K562 (cell line): Measurements from ENCODE around the gene MBOAT7. TPM values are rescaled to one million over a fixed set of nuclear protein-coding genes. Genes with fewer than 3 reads are reported as not detected.
"Not testable (repeated sequence)": the region's sequence is repeated elsewhere in the genome, so short reads cannot be mapped to it uniquely, and the experiment has no call there.

Experiments
- ATAC-seq: fragments of 200-7000 bp; cut with Tn5 transposase; 3 replicates; pipeline ENCODE4 v1.9.1; 2020; ENCODE audit warnings: moderate library complexity
- BruUV-seq: library from RNA; stranded (reverse); fragments of 400-500 nt; replicated peaks from 2 replicates; lab custom pipeline; 2021; lab: Mats Ljungman, UMichigan
- CTCF ChIA-PET: fragments of 300-600 bp; formaldehyde crosslinking; extraction: SDS; loops from one replicate; lab custom pipeline; 2021; ENCODE audit warnings: low intra/inter-chr PET ratio; lab: Yijun Ruan, JAX
- POLR2A ChIA-PET: fragments of 300-600, 350-650 bp; sonication (Branson Sonifier 250); formaldehyde crosslinking; extraction: SDS; loops from one replicate; lab custom pipeline; 2021; ENCODE audit warnings: antibody characterized with exemption, inconsistent platforms; lab: Yijun Ruan, JAX
- DNase-seq, 4 experiments: peaks; one replicate each; pipeline versions ENCODE4 v3.0.0 to v3.0.0-alpha.2; 2011 to 2018; ENCODE audit warnings: low spot score in 3 of 4, mixed read lengths in 3 of 4; ENCODE audit errors: extremely low read depth in 1 of 4
- FAIRE-seq: peaks from 2 replicates; lab custom pipeline; 2011; peaks lifted over from hg19 to GRCh38; lab: Jason Lieb, UNC
- H2AFZ ChIP-seq: 2 replicates; pipeline ENCODE4 v1.6.0; 2011; ENCODE audit warnings: low read depth, low read length, control low read depth, inconsistent platforms
- H3K27ac ChIP-seq: fragments of 200-600 bp; 3 replicates; pipeline ENCODE4 v1.8.0; 2011; ENCODE audit warnings: low read depth, mild to moderate bottlenecking, control low read depth, inconsistent platforms, low read length, moderate library complexity, mixed read lengths; ENCODE audit errors: extremely low read depth
- H3K27me3 ChIP-seq, 2 experiments: fragments of 300-600 bp in 1 of 2; 2 replicates in 1 of 2; 3 replicates in 1 of 2; pipeline versions ENCODE4 v1.6.0 to v1.8.0; 2011; ENCODE audit warnings: inconsistent platforms in 2 of 2, low read length in 2 of 2, mild to moderate bottlenecking in 1 of 2, mixed read lengths in 1 of 2, moderate library complexity in 1 of 2; ENCODE audit not compliant: control insufficient read depth in 2 of 2, insufficient read depth in 2 of 2
- H3K36me3 ChIP-seq: fragments of 300-600 bp; 3 replicates; pipeline ENCODE4 v1.8.0; 2011; ENCODE audit warnings: mild to moderate bottlenecking, low read length, inconsistent platforms; ENCODE audit not compliant: control insufficient read depth, insufficient read depth
- H3K4me1 ChIP-seq, 2 experiments: fragments of 200-600 bp in 1 of 2; replicated peaks in 1 of 2; 2 replicates in 1 of 2; 3 replicates in 1 of 2; pipeline versions ENCODE4 v1.5.1 to v1.8.0; 2011; ENCODE audit warnings: inconsistent platforms in 2 of 2, low read length in 2 of 2, mild to moderate bottlenecking in 1 of 2, mixed read lengths in 1 of 2, moderate library complexity in 1 of 2; ENCODE audit not compliant: control insufficient read depth in 2 of 2, insufficient read depth in 2 of 2
- H3K4me2 ChIP-seq: 2 replicates; pipeline ENCODE4 v1.6.1; 2011; ENCODE audit warnings: low read length, control low read depth, inconsistent platforms, mixed read lengths; ENCODE audit not compliant: insufficient read depth
- H3K4me3 ChIP-seq: fragments of 200-600 bp; sonication (generic), shearing (Covaris generic); 2 replicates; pipeline ENCODE4 v1.5.1; 2016; ENCODE audit warnings: control low read depth, inconsistent platforms
- H3K79me2 ChIP-seq: fragments of 200-600 bp; 3 replicates; pipeline ENCODE4 v1.8.0; 2011; ENCODE audit warnings: low read length, inconsistent platforms; ENCODE audit not compliant: control insufficient read depth, insufficient read depth
- H3K9ac ChIP-seq, 2 experiments: 2 replicates each; pipeline versions ENCODE4 v1.6.0 to v1.6.1; 2011; ENCODE audit warnings: low read depth in 2 of 2, low read length in 2 of 2, control low read depth in 1 of 2, inconsistent platforms in 1 of 2, mild to moderate bottlenecking in 1 of 2, mixed read lengths in 1 of 2; ENCODE audit not compliant: insufficient read depth in 1 of 2
- H3K9me1 ChIP-seq: one replicate; pipeline ENCODE4 v1.6.0; 2011; ENCODE audit warnings: inconsistent platforms, mild to moderate bottlenecking, low read length, moderate library complexity; ENCODE audit not compliant: control insufficient read depth, insufficient read depth
- H3K9me3 ChIP-seq: replicated peaks from 2 replicates; pipeline ENCODE4 v1.5.1; 2011; ENCODE audit warnings: low read depth, low read length, inconsistent platforms; ENCODE audit not compliant: control insufficient read depth, insufficient read depth
- H4K20me1 ChIP-seq: replicated peaks from 2 replicates; pipeline ENCODE4 v1.6.1; 2011; ENCODE audit warnings: low read length, inconsistent platforms, mixed read lengths; ENCODE audit not compliant: control insufficient read depth, insufficient read depth
- ARID1B ChIP-seq: fragments of 450-650 bp; IDR thresholded peaks from 2 replicates; pipeline ENCODE4 v1.6.1; 2016; ENCODE audit warnings: antibody characterized with exemption, mild to moderate bottlenecking, inconsistent platforms
- CBFA2T2 ChIP-seq: fragments of 450-650 bp; conservative IDR thresholded peaks from 2 replicates; pipeline ENCODE4 v1.6.1; 2017; ENCODE audit warnings: mild to moderate bottlenecking
- CBFA2T3 ChIP-seq: fragments of 450-650 bp; IDR thresholded peaks from 2 replicates; pipeline ENCODE4 v1.6.1; 2017
- DPF2 ChIP-seq: fragments of 450-650 bp; IDR thresholded peaks from 2 replicates; pipeline ENCODE4 v1.6.1; 2016
- FIP1L1 ChIP-seq: fragments of 200-400 bp; formaldehyde crosslinking; IDR thresholded peaks from 2 replicates; pipeline ENCODE4 v1.6.1; 2018; ENCODE audit warnings: mild to moderate bottlenecking, low read depth, low read length; ENCODE audit not compliant: poor library complexity, severe bottlenecking
- KDM1A ChIP-seq, 2 experiments: fragments of 450-650 bp; IDR thresholded peaks; 2 replicates each; pipeline ENCODE4 v1.6.1; 2016; ENCODE audit warnings: mild to moderate bottlenecking in 2 of 2
- NCOR1 ChIP-seq: fragments of 450-650 bp; IDR thresholded peaks from 2 replicates; pipeline ENCODE4 v1.6.1; 2016; ENCODE audit warnings: mild to moderate bottlenecking, moderate library complexity
- TAL1 ChIP-seq: fragments of 450-650 bp; IDR thresholded peaks from 2 replicates; pipeline ENCODE4 v1.6.1; 2016; ENCODE audit warnings: mild to moderate bottlenecking
- ZNF347 ChIP-seq: fragments of 450-650 bp; formaldehyde crosslinking; IDR thresholded peaks from 2 replicates; pipeline ENCODE4 v1.4.0; 2020; ENCODE audit warnings: low read depth, mild to moderate bottlenecking, moderate library complexity
- WGBS: fragments of 100-300 bp; shearing (Covaris generic); methylation state at CpG from one replicate; pipeline ENCODE4 v1.1.6; 2016; ENCODE audit warnings: low coverage, mixed read lengths; ENCODE audit not compliant: insufficient coverage; ENCODE audit errors: missing lambda C conversion rate; 5-methylcytosine and 5-hydroxymethylcytosine counted together
- in situ Hi-C: fragments of 300-500 bp; cut with MboI; formaldehyde crosslinking; loops from 4 replicates; pipeline ENCODE4 v1.15.0; 2018; ENCODE audit warnings: inconsistent platforms, mixed read lengths
- intact Hi-C: fragments of 100-400 bp; cut with micrococcal nuclease; formaldehyde crosslinking; loops from 2 replicates; pipeline ENCODE4 v1.14.2; 2022
- polyA plus RNA-seq, 8 experiments: library from polyadenylated mRNA; depleted of rRNA in 4 of 8; stranded (reverse) in 5 of 8; unstranded in 3 of 8; fragments of >200 nt; fragmentation: Nextera tagmentation in 2 of 8; fragmentation: Illumina TruSeq in 1 of 8; extraction: Ambion mirVana in 2 of 8; extraction: Trizol in 1 of 8; gene quantifications; 2 replicates each; pipeline versions ENCODE4 v1.2.1 to v1.2.3, GENCODE V29; 2011 to 2014; ENCODE audit warnings: inconsistent platforms in 1 of 8, missing spikeins in 1 of 8
- total RNA-seq, 7 experiments: library from RNA; depleted of rRNA in 6 of 7; stranded (reverse); fragments of >200 nt in 6 of 7; fragmentation: Illumina TruSeq in 2 of 7; extraction: Trizol in 2 of 7; gene quantifications; 2 replicates each; pipeline versions ENCODE4 v1.2.1 to v1.2.3, GENCODE V29; 2011 to 2021; ENCODE audit warnings: low replicate concordance in 1 of 7
- TF ChIP-seq, protein P1 (sequence below): sonication (generic); IDR thresholded peaks from 2 replicates; pipeline ENCODE4 v1.6.1; 2016
- TF ChIP-seq, protein P2 (sequence below), 2 experiments: fragments of 450-650 bp; conservative IDR thresholded peaks; 2 replicates each; pipeline ENCODE4 v1.6.1; 2017; ENCODE audit warnings: mild to moderate bottlenecking in 2 of 2, moderate library complexity in 2 of 2

Gene MBOAT7
- total and polyA plus RNA-seq, 9 of the 15 experiments (the other 6 are each of a cell fraction or from before 2014, with no cell fraction given), result 1.4 to 153 (median 56.1) TPM

DNA sequence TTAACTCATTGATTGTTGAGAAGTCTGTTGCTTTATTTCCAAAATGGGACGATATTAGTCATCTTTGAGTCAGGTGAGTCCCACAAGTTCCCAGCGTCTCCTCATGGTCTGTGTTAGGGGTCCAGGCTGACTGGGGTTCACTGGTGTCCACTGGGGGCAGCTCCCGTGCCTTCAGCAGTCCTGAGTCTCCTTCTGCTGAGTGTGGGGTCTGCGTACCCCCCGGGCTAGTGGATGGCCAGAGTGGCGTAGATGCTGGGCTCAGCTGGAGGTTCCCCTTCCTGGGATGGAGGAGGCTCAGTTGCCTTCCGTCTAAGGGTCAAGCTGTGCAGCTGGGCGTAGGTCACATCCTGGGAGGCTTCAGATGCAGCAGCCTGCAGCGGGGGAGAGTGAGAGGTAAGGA is 27.5 kb upstream of the MBOAT7 start (continued):
- TF ChIP-seq FIP1L1 (no peak), ZNF347 (CRISPR knock-in tag) (no peak)

DNA sequence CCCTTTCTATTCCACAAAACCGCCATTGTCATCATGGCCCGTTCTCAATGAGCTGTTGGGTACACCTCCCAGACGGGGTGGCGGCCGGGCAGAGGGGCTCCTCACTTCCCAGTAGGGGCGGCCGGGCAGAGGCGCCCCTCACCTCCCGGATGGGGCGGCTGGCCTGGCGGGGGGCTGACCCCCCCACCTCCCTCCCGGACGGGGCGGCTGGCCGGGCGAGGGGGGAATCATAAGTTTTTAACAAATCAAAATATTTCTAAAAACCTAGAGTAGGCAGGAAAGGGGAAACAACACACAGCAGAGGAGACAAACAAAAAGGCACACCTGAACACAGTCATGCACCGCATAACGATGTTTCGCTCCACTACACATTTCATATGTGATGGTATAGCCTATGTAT is 25.4 kb upstream of the MBOAT7 start:
- Histone ChIP-seq H4K20me1 (peaks cover 12% of the 10 kb centered on the region), H3K36me3 (peaks cover 17% of the 10 kb centered on the region; the same call in 2 of the 3 replicates), H3K4me1 (peaks cover 17 to 43% of the 10 kb centered on the region in 2 experiments), H3K79me2 (peaks cover 11% of the 10 kb centered on the region; the same call in 2 of the 3 replicates)
- H2AFZ ChIP-seq, H3K9ac ChIP-seq, H3K9me3 ChIP-seq, H3K9me1 ChIP-seq, intact Hi-C loops, ATAC-seq, H3K27ac ChIP-seq, H3K27me3 ChIP-seq, H3K4me3 ChIP-seq, H3K4me2 ChIP-seq, FAIRE-seq, POLR2A ChIA-PET, in situ Hi-C loops, BruUV-seq, DNase-seq, CTCF ChIA-PET: not testable (repeated sequence)
- 97% methylated on average over 3 of the region's 19 CpGs for WGBS

DNA sequence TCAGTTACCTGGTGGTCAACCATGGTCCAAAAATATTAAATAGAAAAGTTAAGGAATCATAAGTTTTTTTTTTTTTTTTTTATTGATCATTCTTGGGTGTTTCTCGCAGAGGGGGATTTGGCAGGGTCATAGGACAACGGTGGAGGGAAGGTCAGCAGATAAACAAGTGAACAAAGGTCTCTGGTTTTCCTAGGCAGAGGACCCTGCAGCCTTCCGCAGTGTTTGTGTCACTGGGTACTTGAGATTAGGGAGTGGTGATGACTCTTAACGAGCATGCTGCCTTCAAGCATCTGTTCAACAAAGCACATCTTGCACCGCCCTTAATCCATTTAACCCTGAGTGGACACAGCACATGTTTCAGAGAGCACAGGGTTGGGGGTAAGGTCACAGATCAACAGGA is 24.8 kb upstream of the MBOAT7 start:
- H2AFZ ChIP-seq, H3K4me3 ChIP-seq, BruUV-seq, CTCF ChIA-PET, H3K4me2 ChIP-seq, H3K9me3 ChIP-seq, ATAC-seq, DNase-seq, intact Hi-C loops, H3K9me1 ChIP-seq, H3K9ac ChIP-seq, in situ Hi-C loops, H3K27me3 ChIP-seq: not testable (repeated sequence)
- WGBS, result 6% methylated on average over 4 of the region's 5 CpGs
- peak overlapping the region; percentile 58; the same call in 1 of the 3 replicates for H3K27ac ChIP-seq
- peaks cover 16% of the 10 kb centered on the region; the same call in 2 of the 3 replicates for H3K79me2 ChIP-seq
- peak; percentile 44; the same call in 1 of the 2 replicates for TF ChIP-seq ARID1B
- peak; percentile 47; the same call in 1 of the 2 replicates for TF ChIP-seq TAL1
- peak; percentile 52; the same call in 1 of the 2 replicates for TF ChIP-seq NCOR1
- TF ChIP-seq DPF2, result peak; percentile 58; the same call in 1 of the 2 replicates
- peak in 1 of 2 experiments; percentile 41; a peak in 1 of 4 replicates for TF ChIP-seq KDM1A (IDR thresholded peaks at IDR 0.05)
- TF ChIP-seq, protein P1, sequence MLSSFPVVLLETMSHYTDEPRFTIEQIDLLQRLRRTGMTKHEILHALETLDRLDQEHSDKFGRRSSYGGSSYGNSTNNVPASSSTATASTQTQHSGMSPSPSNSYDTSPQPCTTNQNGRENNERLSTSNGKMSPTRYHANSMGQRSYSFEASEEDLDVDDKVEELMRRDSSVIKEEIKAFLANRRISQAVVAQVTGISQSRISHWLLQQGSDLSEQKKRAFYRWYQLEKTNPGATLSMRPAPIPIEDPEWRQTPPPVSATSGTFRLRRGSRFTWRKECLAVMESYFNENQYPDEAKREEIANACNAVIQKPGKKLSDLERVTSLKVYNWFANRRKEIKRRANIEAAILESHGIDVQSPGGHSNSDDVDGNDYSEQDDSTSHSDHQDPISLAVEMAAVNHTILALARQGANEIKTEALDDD, result 0 out of 2 replicates have a peak, but pooled peaks have one; percentile 33
- peak; percentile 80 for TF ChIP-seq CBFA2T3
- TF ChIP-seq, protein P2, sequence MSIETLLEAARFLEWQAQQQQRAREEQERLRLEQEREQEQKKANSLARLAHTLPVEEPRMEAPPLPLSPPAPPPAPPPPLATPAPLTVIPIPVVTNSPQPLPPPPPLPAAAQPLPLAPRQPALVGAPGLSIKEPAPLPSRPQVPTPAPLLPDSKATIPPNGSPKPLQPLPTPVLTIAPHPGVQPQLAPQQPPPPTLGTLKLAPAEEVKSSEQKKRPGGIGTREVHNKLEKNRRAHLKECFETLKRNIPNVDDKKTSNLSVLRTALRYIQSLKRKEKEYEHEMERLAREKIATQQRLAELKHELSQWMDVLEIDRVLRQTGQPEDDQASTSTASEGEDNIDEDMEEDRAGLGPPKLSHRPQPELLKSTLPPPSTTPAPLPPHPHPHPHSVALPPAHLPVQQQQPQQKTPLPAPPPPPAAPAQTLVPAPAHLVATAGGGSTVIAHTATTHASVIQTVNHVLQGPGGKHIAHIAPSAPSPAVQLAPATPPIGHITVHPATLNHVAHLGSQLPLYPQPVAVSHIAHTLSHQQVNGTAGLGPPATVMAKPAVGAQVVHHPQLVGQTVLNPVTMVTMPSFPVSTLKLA (conservative IDR thresholded peaks at IDR 0.05), result peak in 1 of 2 experiments; percentile 49; a peak in 1 of 4 replicates
- peak; percentile 68; the same call in 1 of the 2 replicates for TF ChIP-seq CBFA2T2
- peaks cover 17% of the 10 kb centered on the region for H4K20me1 ChIP-seq
- POLR2A ChIA-PET, result interaction anchor here (7.0 kb wide), 1 partner anchor 13 kb away, joined by 66 read pairs; the partner anchor contains the start of gene RPS9
- peaks cover 18% of the 10 kb centered on the region; the same call in 2 of the 3 replicates for H3K36me3 ChIP-seq
- peaks cover 22 to 43% of the 10 kb centered on the region in 2 experiments for H3K4me1 ChIP-seq
- peak; percentile 37 for FAIRE-seq
